GM23248 (cell line): ENCODE data around the gene WDR46. TPM values are rescaled to one million over a fixed set of nuclear protein-coding genes. Genes with fewer than 3 reads are reported as not detected.

Source experiments
- DNase-seq: peaks from one replicate; pipeline ENCODE4 v3.0.0-alpha.2; 2015
- H2AFZ ChIP-seq: fragments of 200-600 bp; sonication (generic); 2 replicates; pipeline ENCODE4 v1.6.1; 2016; ENCODE audit warnings: antibody characterized with exemption
- H3F3A ChIP-seq: fragments of 200-600 bp; sonication (generic); 2 replicates; pipeline ENCODE4 v1.6.1; 2016; ENCODE audit warnings: mild to moderate bottlenecking, antibody characterized with exemption, mixed run types; ENCODE audit not compliant: insufficient read depth
- H3K27ac ChIP-seq: fragments of 200-600 bp; sonication (generic); 2 replicates; pipeline ENCODE4 v1.5.1; 2016; ENCODE audit warnings: mild to moderate bottlenecking
- H3K27me3 ChIP-seq: fragments of 200-600 bp; sonication (generic); replicated peaks from 2 replicates; pipeline ENCODE4 v1.6.1; 2016; ENCODE audit warnings: mild to moderate bottlenecking; ENCODE audit not compliant: insufficient read depth
- H3K36me3 ChIP-seq: fragments of 200-600 bp; sonication (generic); 2 replicates; pipeline ENCODE4 v1.6.1; 2016; ENCODE audit warnings: low read depth, mild to moderate bottlenecking
- H3K4me1 ChIP-seq: fragments of 200-600 bp; sonication (generic); 2 replicates; pipeline ENCODE4 v1.6.1; 2016; ENCODE audit warnings: mild to moderate bottlenecking; ENCODE audit not compliant: insufficient read depth
- H3K4me2 ChIP-seq: fragments of 200-600 bp; sonication (generic); one replicate; pipeline ENCODE4 v1.6.1; 2016; ENCODE audit warnings: mild to moderate bottlenecking; ENCODE audit not compliant: unreplicated experiment
- H3K4me3 ChIP-seq: fragments of 200-600 bp; sonication (generic); 2 replicates; pipeline ENCODE4 v1.5.1; 2016; ENCODE audit warnings: mild to moderate bottlenecking
- H3K79me2 ChIP-seq: fragments of 200-600 bp; sonication (generic); 2 replicates; pipeline ENCODE4 v1.6.1; 2016; ENCODE audit warnings: mild to moderate bottlenecking; ENCODE audit not compliant: insufficient read depth
- H3K9ac ChIP-seq: fragments of 200-600 bp; sonication (generic); 2 replicates; pipeline ENCODE4 v1.6.1; 2016; ENCODE audit warnings: mild to moderate bottlenecking
- H3K9me2 ChIP-seq: fragments of 200-600 bp; sonication (generic); 2 replicates; pipeline ENCODE4 v1.6.1; 2016; ENCODE audit warnings: mixed run types, mild to moderate bottlenecking, moderate library complexity; ENCODE audit not compliant: insufficient read depth
- H3K9me3 ChIP-seq: fragments of 200-600 bp; sonication (generic); one replicate; pipeline ENCODE4 v1.6.1; 2017; ENCODE audit warnings: low read depth
- H4K20me1 ChIP-seq: fragments of 200-600 bp; sonication (generic); 2 replicates; pipeline ENCODE4 v1.6.0; 2016; ENCODE audit not compliant: insufficient read depth
- EZH2 ChIP-seq: fragments of 200-600 bp; sonication (generic); IDR thresholded peaks from 2 replicates; pipeline ENCODE4 v1.6.1; 2018; ENCODE audit warnings: antibody characterized with exemption, mild to moderate bottlenecking; ENCODE audit not compliant: insufficient read depth, poor library complexity, severe bottlenecking
- EZH2phosphoT487 ChIP-seq: fragments of 200-600 bp; sonication (generic); IDR thresholded peaks from 2 replicates; pipeline ENCODE4 v1.6.1; 2018; ENCODE audit warnings: antibody characterized with exemption, moderate library complexity, mild to moderate bottlenecking, low read depth; ENCODE audit not compliant: insufficient read depth
- WGBS, 2 experiments: methylation state at CpG; one replicate each; pipeline ENCODE4 v1.1.6; 2015 to 2017; ENCODE audit warnings: low lambda C conversion rate in 2 of 2, low coverage in 1 of 2; ENCODE audit errors: missing lambda C conversion rate in 2 of 2; 5-methylcytosine and 5-hydroxymethylcytosine counted together
- in situ Hi-C: fragments of 300-500 bp; cut with MboI; formaldehyde crosslinking; loops from 2 replicates; pipeline ENCODE4 v1.15.0; 2020
- polyA plus RNA-seq: library from polyadenylated mRNA; unstranded; fragments of >200 nt; fragmentation: Nextera tagmentation; extraction: Ambion mirVana; gene quantifications from 2 replicates; pipeline ENCODE4 v1.2.1, GENCODE V29; 2016
- total RNA-seq: library from RNA; depleted of rRNA; stranded (reverse); fragments of >200 nt; shearing (Covaris generic); gene quantifications from 2 replicates; pipeline ENCODE4 v1.2.3, GENCODE V29; 2014

Gene WDR46
- total and polyA plus RNA-seq, 2 experiments from 2014 or later, result 64.4 to 79.4 TPM

DNA sequence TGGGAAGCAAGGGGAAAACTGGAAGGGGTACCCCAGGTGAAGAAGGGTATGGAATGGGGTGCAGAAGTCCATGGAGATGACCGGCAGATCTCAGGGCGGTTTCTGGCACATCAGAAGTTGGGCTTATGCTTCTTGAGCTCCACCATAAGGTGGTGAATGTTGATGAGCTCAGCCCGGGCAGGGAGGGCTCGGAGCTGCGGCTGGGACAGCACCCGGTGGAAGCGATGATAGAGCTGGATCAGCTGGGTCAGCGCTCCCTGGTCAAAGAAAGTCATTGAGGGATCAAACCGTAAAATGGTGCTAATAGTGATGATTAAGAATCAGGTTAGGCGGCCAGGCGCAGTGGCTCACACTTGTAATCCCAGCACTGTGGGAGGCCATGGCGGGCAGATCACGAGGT is 38.3 kb downstream of the WDR46 start:
- H4K20me1 ChIP-seq, result no peaks in the 10 kb centered on the region
- no peaks in the 10 kb centered on the region for H3K9me3 ChIP-seq
- H3K27ac ChIP-seq, result peak overlapping the region; percentile 98
- no peak overlapping the region for H2AFZ ChIP-seq
- DNase-seq, result no peak
- peaks cover 45% of the 10 kb centered on the region for H3K4me1 ChIP-seq
- TF ChIP-seq EZH2phosphoT487, result no peak
- TF ChIP-seq EZH2, result no peak
- peaks cover 14% of the 10 kb centered on the region for H3K79me2 ChIP-seq
- H3K9ac ChIP-seq, result peak overlapping the region; percentile 35; the same call in 1 of the 2 replicates
- 97 to 98% methylated on average over 13 of the region's 13 CpGs for WGBS, 2 experiments
- H3K9me2 ChIP-seq, result no peaks in the 10 kb centered on the region
- no peaks in the 10 kb centered on the region for H3K36me3 ChIP-seq
- H3F3A ChIP-seq, result peaks cover 36% of the 10 kb centered on the region
- peak overlapping the region; percentile 22; the same call in 1 of the 2 replicates for H3K4me3 ChIP-seq
- in situ Hi-C loops, result no loop called here
- peak overlapping the region; percentile 88 for H3K4me2 ChIP-seq
- no peaks in the 10 kb centered on the region for H3K27me3 ChIP-seq

DNA sequence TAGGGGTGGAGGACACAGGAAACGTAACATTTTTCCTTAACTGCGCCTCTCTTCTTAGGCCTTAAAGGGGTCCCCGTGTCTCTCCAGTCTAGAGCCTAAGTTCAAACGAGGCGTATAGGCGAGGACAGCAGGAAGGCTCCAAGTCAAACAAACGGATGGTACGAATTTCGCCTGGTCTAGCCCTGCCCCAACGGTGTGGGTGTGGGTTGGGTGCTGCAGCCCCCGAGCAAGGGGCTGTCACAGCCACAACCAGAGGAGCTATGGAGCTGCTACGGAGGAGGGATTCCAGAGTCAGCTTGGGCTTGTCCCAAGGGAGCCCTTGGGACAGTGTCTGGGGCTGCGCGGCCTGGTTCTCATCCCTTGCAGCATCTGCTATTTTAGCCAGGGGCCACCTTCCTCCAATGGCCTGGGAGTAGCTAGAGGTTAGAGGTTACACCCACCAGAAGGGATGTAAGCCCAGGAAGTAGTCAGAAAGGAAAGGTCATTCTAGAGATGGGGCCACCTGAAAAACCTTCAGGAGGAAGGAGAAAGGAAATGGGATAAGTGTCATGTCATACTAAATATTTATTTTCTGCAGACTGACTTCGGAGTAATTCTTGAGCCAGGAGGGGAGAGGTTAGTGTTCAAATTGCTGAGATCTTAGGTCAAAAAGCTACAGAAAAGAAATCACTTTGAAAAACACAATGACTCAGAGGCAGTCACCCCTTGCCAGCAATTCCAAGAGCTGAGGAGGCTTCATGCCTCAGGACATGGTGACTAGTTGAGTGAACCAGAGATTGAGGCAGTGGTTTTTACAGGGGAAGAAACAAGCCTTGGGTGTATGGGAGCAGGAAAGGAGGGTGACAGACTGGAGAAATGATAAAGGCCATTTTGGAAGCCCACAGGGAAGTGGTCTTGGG is 39.1 kb downstream of the WDR46 start:
- Histone ChIP-seq H3K9ac (peak overlapping the region; percentile 94), H3K4me3 (peak overlapping the region; percentile 78), H2AFZ (peak overlapping the region; percentile 61), H3K79me2 (peaks cover 14% of the 10 kb centered on the region), H3K4me1 (peaks cover 45% of the 10 kb centered on the region), H4K20me1 (no peaks in the 10 kb centered on the region), H3F3A (peaks cover 36% of the 10 kb centered on the region), H3K9me3 (no peaks in the 10 kb centered on the region), H3K36me3 (no peaks in the 10 kb centered on the region), H3K27me3 (no peaks in the 10 kb centered on the region), H3K4me2 (peak overlapping the region; percentile 88), H3K27ac (peak overlapping the region; percentile 98), H3K9me2 (no peaks in the 10 kb centered on the region)
- in situ Hi-C loops, result loop anchor here (10.0 kb wide), 1 partner anchor 235 kb away; no protein-coding TSS in a partner anchor
- peak; percentile 95 for DNase-seq
- TF ChIP-seq EZH2phosphoT487 (no peak), EZH2 (no peak)
- WGBS, 2 experiments, result 1 to 2% methylated on average over 15 of the region's 15 CpGs

DNA sequence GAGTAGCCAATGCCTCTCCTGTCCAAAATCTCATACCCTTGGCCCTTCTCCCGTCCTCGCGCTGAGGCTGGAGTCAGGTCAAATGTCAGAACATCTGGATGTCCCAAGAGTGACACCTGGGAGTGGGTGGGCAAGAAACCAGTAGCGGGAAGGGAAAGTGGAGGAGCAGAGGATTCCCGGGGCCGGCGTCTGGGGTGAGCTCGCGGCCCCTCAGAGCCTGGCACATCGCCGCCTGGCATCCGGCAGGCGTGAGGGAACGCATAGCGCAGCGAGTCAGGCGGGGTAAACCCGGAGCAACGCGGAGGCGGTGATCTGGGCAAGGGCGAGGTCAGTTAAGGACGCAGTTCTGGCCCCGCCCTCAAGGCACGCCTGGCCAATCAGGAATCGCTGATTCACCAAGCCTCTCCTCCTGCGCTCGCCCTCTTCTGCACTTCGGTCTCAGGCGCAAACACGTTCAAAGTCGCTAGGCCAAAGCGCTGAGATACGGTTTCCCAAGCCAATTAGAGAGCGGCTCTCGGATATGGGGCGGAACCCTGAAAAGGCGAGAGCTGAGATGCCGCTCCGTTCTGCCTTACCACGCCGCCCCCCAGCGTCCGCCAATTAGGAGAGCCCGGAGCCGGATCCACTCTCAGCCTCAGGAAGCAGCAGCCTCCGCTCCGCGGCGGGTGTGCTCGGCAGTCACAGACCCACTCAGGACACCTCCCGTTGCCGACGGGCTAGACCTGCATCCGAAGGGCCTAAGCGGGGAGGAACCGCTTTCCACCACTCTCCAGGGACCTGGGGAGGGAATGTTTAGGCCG is 39.9 kb downstream of the WDR46 start:
- in situ Hi-C loops, result loop anchor here (10.0 kb wide), 1 partner anchor 234 kb away; no protein-coding TSS in a partner anchor
- Histone ChIP-seq H3K79me2 (peaks cover 14% of the 10 kb centered on the region), H3F3A (peaks cover 36% of the 10 kb centered on the region), H3K9me3 (no peaks in the 10 kb centered on the region), H3K9ac (peak overlapping the region; percentile 95), H3K4me2 (peak overlapping the region; percentile 98), H4K20me1 (no peaks in the 10 kb centered on the region), H2AFZ (peak overlapping the region; percentile 81), H3K4me3 (peak overlapping the region; percentile 78), H3K27ac (peak overlapping the region; percentile 98), H3K36me3 (no peaks in the 10 kb centered on the region), H3K4me1 (peaks cover 45% of the 10 kb centered on the region), H3K9me2 (no peaks in the 10 kb centered on the region), H3K27me3 (no peaks in the 10 kb centered on the region)
- TF ChIP-seq EZH2 (no peak), EZH2phosphoT487 (no peak)
- 1 to 2% methylated on average over 57 to 58 of the region's 58 CpGs for WGBS, 2 experiments
- peak; percentile 100 for DNase-seq

DNA sequence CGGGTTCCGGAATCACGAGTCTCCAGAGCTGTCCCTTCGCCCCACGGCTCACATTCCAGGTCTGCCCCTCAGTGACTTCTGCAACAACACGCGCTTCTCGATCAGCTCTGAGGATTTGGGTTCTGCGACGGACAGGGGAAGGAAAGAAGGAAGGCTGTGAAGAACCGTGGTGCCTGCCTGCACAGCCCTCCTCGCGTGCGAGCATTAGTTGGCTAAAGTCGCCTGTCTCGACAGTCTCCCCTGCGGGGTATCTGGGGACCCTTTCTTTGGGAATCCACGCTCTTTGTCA is 40.5 kb downstream of the WDR46 start:
- TF ChIP-seq EZH2phosphoT487, result no peak
- no peak for TF ChIP-seq EZH2
- peak; percentile 79 for DNase-seq
- Histone ChIP-seq H3K9ac (peak overlapping the region; percentile 95), H3K9me2 (no peaks in the 10 kb centered on the region), H3K9me3 (no peaks in the 10 kb centered on the region), H2AFZ (peak overlapping the region; percentile 81), H4K20me1 (no peaks in the 10 kb centered on the region), H3K27ac (peak overlapping the region; percentile 98), H3K36me3 (no peaks in the 10 kb centered on the region), H3K27me3 (no peaks in the 10 kb centered on the region), H3K4me3 (peak overlapping the region; percentile 75), H3F3A (peaks cover 36% of the 10 kb centered on the region), H3K4me1 (peaks cover 45% of the 10 kb centered on the region), H3K4me2 (peak overlapping the region; percentile 98), H3K79me2 (peaks cover 14% of the 10 kb centered on the region)
- in situ Hi-C loops, result loop anchor here (10.0 kb wide), 1 partner anchor 234 kb away; no protein-coding TSS in a partner anchor
- WGBS, 2 experiments, result 1 to 3% methylated on average over 18 of the region's 18 CpGs
